ENCODE data around the gene TFAP2E. TPM values are rescaled to one million over a fixed set of nuclear protein-coding genes. Genes with fewer than 3 reads are reported as not detected.

The TFAP2E gene
- total RNA-seq, 1 donor from 2014 or later = 0.37 TPM

- intact Hi-C loops (cut with micrococcal nuclease) = loop anchor here (5.0 kb wide), 1 partner anchor 104 kb away; no protein-coding TSS in a partner anchor
- DNase-seq (no peak), ATAC-seq (no peak)
Measured at GRCh38 chr1:35555601-35556477, 17.3 kb upstream of the TFAP2E start.

GRCh38 chr1:35556484-35557117 is 16.5 kb upstream of the TFAP2E start:
- DNase-seq (no peak), ATAC-seq (no peak)
- intact Hi-C loops (cut with micrococcal nuclease) = loop anchor here (5.0 kb wide), 1 partner anchor 104 kb away; no protein-coding TSS in a partner anchor

GRCh38 chr1:35557118-35557610 is 15.9 kb upstream of the TFAP2E start, which contains the start of gene KIAA0319L:
TSS of gene KIAA0319L (minus strand) at chr1:35557403. CDS start at chr1:35554491, 2,912 bp downstream.
- DNase-seq (peak; percentile 93), ATAC-seq (peak; percentile 90)
- intact Hi-C loops (cut with micrococcal nuclease) = loop anchor here (5.0 kb wide), 1 partner anchor 105 kb away; no protein-coding TSS in a partner anchor

- peak; percentile 98 for DNase-seq
- intact Hi-C loops (cut with micrococcal nuclease) = loop anchor here (5.0 kb wide), 1 partner anchor 105 kb away; no protein-coding TSS in a partner anchor
- peak; percentile 94 for ATAC-seq
Measured at GRCh38 chr1:35557611-35558373, 15.3 kb upstream of the TFAP2E start, which contains the start of gene NCDN. TSS of gene NCDN (plus strand) at chr1:35557799. CDS start at chr1:35558191, 392 bp downstream.

GRCh38 chr1:35558374-35559316 is 14.5 kb upstream of the TFAP2E start:
- ATAC-seq = no peak
- intact Hi-C loops (cut with micrococcal nuclease) = loop anchor here (5.0 kb wide), 1 partner anchor 106 kb away; no protein-coding TSS in a partner anchor
- DNase-seq = peak; percentile 39

- ATAC-seq = no peak
- intact Hi-C loops (cut with micrococcal nuclease) = loop anchor here (5.0 kb wide), 1 partner anchor 107 kb away; no protein-coding TSS in a partner anchor
Measured at GRCh38 chr1:35559317-35559944, 13.7 kb upstream of the TFAP2E start.

GRCh38 chr1:35560256-35561225 is 12.6 kb upstream of the TFAP2E start:
- peak; percentile 26 for ATAC-seq
- intact Hi-C loops (cut with micrococcal nuclease) = no loop called here

More at GRCh38 chr1:35559317-35559944, 13.7 kb upstream of the TFAP2E start:
- DNase-seq = no peak

GRCh38 chr1:35561297-35561971 is 11.7 kb upstream of the TFAP2E start:
- DNase-seq (no peak), ATAC-seq (no peak)
- intact Hi-C loops (cut with micrococcal nuclease) = no loop called here

More at GRCh38 chr1:35560256-35561225, 12.6 kb upstream of the TFAP2E start:
- peak; percentile 91 for DNase-seq

GRCh38 chr1:35561972-35562680 is 11.0 kb upstream of the TFAP2E start:
- no peak for DNase-seq
- no peak for ATAC-seq
- intact Hi-C loops (cut with micrococcal nuclease) = no loop called here

- no peak for DNase-seq
- intact Hi-C loops (cut with micrococcal nuclease) = no loop called here
- ATAC-seq = no peak
Measured at GRCh38 chr1:35563166-35563565, 9.9 kb upstream of the TFAP2E start.

- intact Hi-C loops (cut with micrococcal nuclease) = no loop called here
- ATAC-seq = peak; percentile 44
- peak; percentile 80 for DNase-seq
Measured at GRCh38 chr1:35564037-35564883, 8.9 kb upstream of the TFAP2E start.

- ATAC-seq = no peak
- intact Hi-C loops (cut with micrococcal nuclease) = no loop called here
- DNase-seq = no peak
Measured at GRCh38 chr1:35564884-35565741, 8.0 kb upstream of the TFAP2E start.

- ATAC-seq (no peak), DNase-seq (no peak)
- intact Hi-C loops (cut with micrococcal nuclease) = no loop called here
Measured at GRCh38 chr1:35565742-35566133, 7.4 kb upstream of the TFAP2E start.
